HG03103 (cell line): ENCODE measurements around the gene SUSD1.

Source experiments
- ATAC-seq: cut with Tn5 transposase; IDR thresholded peaks from one replicate; pipeline ENCODE4 v1.9.1; 2021; ENCODE audit warnings: low read depth; ENCODE audit not compliant: unreplicated experiment

SUSD1 gene

GRCh38 chr9:111993319-111993718 is 181.8 kb downstream of the SUSD1 start:
- ATAC-seq: no peak

- ATAC-seq: no peak
These were observed 182.6 kb downstream of the SUSD1 start for GRCh38 chr9:111992523-111992922.

GRCh38 chr9:111991179-111991578 is 183.9 kb downstream of the SUSD1 start:
- no peak for ATAC-seq
